ENCODE results near the gene CDHR1. TPM values are rescaled to one million over a fixed set of nuclear protein-coding genes. Genes with fewer than 3 reads are reported as not detected.

The CDHR1 gene
- polyA plus RNA-seq, 1 experiment: not detected

- CTCF ChIA-PET: no interaction called here
- POLR2A ChIA-PET: no interaction called here
- DNase-seq (ENCODE audit: low read depth): no peak
- TF ChIP-seq CTCF (IDR thresholded peaks at IDR 0.05; ENCODE audit: insufficient read depth, low read depth, low read length): no peak
- peaks cover under 1% of the 10 kb centered on the region; the same call in 1 of the 2 replicates for H3K27me3 ChIP-seq (ENCODE audit: control insufficient read depth, insufficient read depth, low read length)
- H3K4me3 ChIP-seq (ENCODE audit: low read depth, low read length): no peak overlapping the region
- no peaks in the 10 kb centered on the region for H3K36me3 ChIP-seq (ENCODE audit: control insufficient read depth, insufficient read depth, low read length)
These were observed 7.3 kb downstream of the CDHR1 start for GRCh38 chr10:84201682-84202081.

GRCh38 chr10:84202349-84202748 lies 8.0 kb downstream of the CDHR1 start:
- POLR2A ChIA-PET: no interaction called here
- no peak for DNase-seq (ENCODE audit: low read depth)
- H3K4me3 ChIP-seq (ENCODE audit: low read depth, low read length): no peak overlapping the region
- CTCF ChIA-PET: no interaction called here
- H3K27me3 ChIP-seq (ENCODE audit: control insufficient read depth, insufficient read depth, low read length): no peaks in the 10 kb centered on the region; the same call in 1 of the 2 replicates
- no peak for TF ChIP-seq CTCF (IDR thresholded peaks at IDR 0.05; ENCODE audit: insufficient read depth, low read depth, low read length)
- no peaks in the 10 kb centered on the region for H3K36me3 ChIP-seq (ENCODE audit: control insufficient read depth, insufficient read depth, low read length)

GRCh38 chr10:84204122-84204521 lies 9.8 kb downstream of the CDHR1 start:
- peak; percentile 27; the same call in 1 of the 2 replicates for TF ChIP-seq CTCF (IDR thresholded peaks at IDR 0.05; ENCODE audit: insufficient read depth, low read depth, low read length)
- Histone ChIP-seq H3K36me3 (ENCODE audit: control insufficient read depth, insufficient read depth, low read length) (no peaks in the 10 kb centered on the region), H3K27me3 (ENCODE audit: control insufficient read depth, insufficient read depth, low read length) (0 out of 2 replicates have a peak, but pooled peaks cover 2% of the 10 kb centered on the region), H3K4me3 (ENCODE audit: low read depth, low read length) (no peak overlapping the region)
- ChIA-PET POLR2A (no interaction called here), CTCF (interaction anchor here (1.6 kb wide), 1 partner anchor 11 kb away, joined by 4 read pairs; no protein-coding TSS in a partner anchor)
- no peak for DNase-seq (ENCODE audit: low read depth)

GRCh38 chr10:84204610-84205009 lies 10.3 kb downstream of the CDHR1 start:
- no peak for TF ChIP-seq CTCF (IDR thresholded peaks at IDR 0.05; ENCODE audit: insufficient read depth, low read depth, low read length)
- no peaks in the 10 kb centered on the region for H3K36me3 ChIP-seq (ENCODE audit: control insufficient read depth, insufficient read depth, low read length)
- CTCF ChIA-PET: interaction anchor here (0.8 to 1.6 kb wide), 3 partner anchors 10 to 144 kb away, joined by 4 read pairs; no protein-coding TSS in a partner anchor

GRCh38 chr10:84205049-84205852 lies 10.9 kb downstream of the CDHR1 start:
- no peak for DNase-seq (ENCODE audit: low read depth)
- POLR2A ChIA-PET: no interaction called here
- no peak overlapping the region for H3K4me3 ChIP-seq (ENCODE audit: low read depth, low read length)
- H3K27me3 ChIP-seq (ENCODE audit: control insufficient read depth, insufficient read depth, low read length): 0 out of 2 replicates have a peak, but pooled peaks cover 2% of the 10 kb centered on the region
- TF ChIP-seq CTCF (IDR thresholded peaks at IDR 0.05; ENCODE audit: insufficient read depth, low read depth, low read length): peak; percentile 73
- CTCF ChIA-PET: interaction anchor here (0.8 to 1.6 kb wide), 4 partner anchors 9 to 145 kb away, joined by 3 to 4 read pairs (median 4); partner anchors contain the start of gene LRIT2
- no peaks in the 10 kb centered on the region for H3K36me3 ChIP-seq (ENCODE audit: control insufficient read depth, insufficient read depth, low read length)

More at GRCh38 chr10:84204610-84205009, 10.3 kb downstream of the CDHR1 start:
- POLR2A ChIA-PET: no interaction called here
- no peak for DNase-seq (ENCODE audit: low read depth)
- H3K4me3 ChIP-seq (ENCODE audit: low read depth, low read length): no peak overlapping the region
- 0 out of 2 replicates have a peak, but pooled peaks cover 2% of the 10 kb centered on the region for H3K27me3 ChIP-seq (ENCODE audit: control insufficient read depth, insufficient read depth, low read length)

All from BJ (cell line).